Panc1 (cell line): Measurements from ENCODE around the gene ELFN1. TPM values are rescaled to one million over a fixed set of nuclear protein-coding genes. Genes with fewer than 3 reads are reported as not detected.

Experiments
- ATAC-seq: fragments of 200-7000 bp; cut with Tn5 transposase; 2 replicates; pipeline ENCODE4 v1.9.1; 2020; ENCODE audit warnings: mild to moderate bottlenecking, moderate library complexity
- BruUV-seq: library from RNA; stranded (reverse); fragments of 400-500 nt; replicated peaks from 2 replicates; lab custom pipeline; 2021; lab: Mats Ljungman, UMichigan
- CTCF ChIA-PET: fragments of 300-600 bp; sonication (Branson Sonifier 250); formaldehyde crosslinking; loops from one replicate; lab custom pipeline; 2022; ENCODE audit warnings: antibody characterized with exemption; lab: Charles Lee
- POLR2A ChIA-PET: fragments of 300-600 bp; sonication (Branson Sonifier 250); formaldehyde crosslinking; loops from one replicate; lab custom pipeline; 2022; ENCODE audit warnings: antibody characterized with exemption; lab: Charles Lee
- DNase-seq: peaks from one replicate; pipeline ENCODE4 v3.0.0-alpha.2; 2010; ENCODE audit warnings: low read depth, low spot score
- H3K27ac ChIP-seq: 2 replicates; pipeline ENCODE4 v1.5.1; 2011; ENCODE audit warnings: mild to moderate bottlenecking, low read length, inconsistent platforms
- H3K27me3 ChIP-seq: fragments of 200-500 bp; sonication (Bioruptor generic); 2 replicates; pipeline ENCODE4 v1.6.0; 2014; ENCODE audit warnings: low read length, inconsistent platforms; ENCODE audit not compliant: control insufficient read depth, insufficient read depth
- H3K36me3 ChIP-seq: fragments of 200-500 bp; sonication (Bioruptor generic); 2 replicates; pipeline ENCODE4 v1.5.1; 2014; ENCODE audit warnings: inconsistent platforms, mild to moderate bottlenecking, low read length, moderate library complexity; ENCODE audit not compliant: control insufficient read depth, insufficient read depth
- H3K4me1 ChIP-seq: 2 replicates; pipeline ENCODE4 v1.5.1; 2011; ENCODE audit warnings: inconsistent platforms, mild to moderate bottlenecking, low read length, moderate library complexity; ENCODE audit not compliant: control insufficient read depth, insufficient read depth
- H3K4me3 ChIP-seq, 2 experiments: 2 replicates each; pipeline ENCODE4 v1.5.1; 2011 to 2012; ENCODE audit warnings: low read depth in 2 of 2, low read length in 2 of 2, mild to moderate bottlenecking in 2 of 2, inconsistent platforms in 1 of 2, moderate library complexity in 1 of 2
- H3K9me3 ChIP-seq: fragments of 200-500 bp; sonication (Bioruptor generic); 2 replicates; pipeline ENCODE4 v1.5.1; 2014; ENCODE audit warnings: low read depth, mild to moderate bottlenecking, inconsistent platforms, low read length, moderate library complexity; ENCODE audit not compliant: control insufficient read depth, insufficient read depth
- POLR2AphosphoS5 ChIP-seq: IDR thresholded peaks from 2 replicates; pipeline ENCODE4 v1.6.1; 2012; ENCODE audit warnings: mild to moderate bottlenecking, low read depth, low read length, moderate library complexity
- SIN3A ChIP-seq: IDR thresholded peaks from 2 replicates; pipeline ENCODE4 v1.6.1; 2012; ENCODE audit warnings: low read depth, mild to moderate bottlenecking, low read length, moderate library complexity, borderline replicate concordance; ENCODE audit not compliant: insufficient read depth
- TCF7L2 ChIP-seq: IDR thresholded peaks from 2 replicates; pipeline ENCODE4 v1.6.1; 2011; ENCODE audit warnings: mild to moderate bottlenecking, low read depth, low read length, inconsistent platforms
- in situ Hi-C: cut with HindIII; loops from 2 replicates; pipeline ENCODE4 v1.10.0; 2016; ENCODE audit warnings: low sequenced_read_pairs, low pct_unique_long_range_greater_than_20kb
- intact Hi-C: fragments of 100-400 bp; cut with micrococcal nuclease; formaldehyde crosslinking; loops from one replicate; pipeline ENCODE4 v1.10.0; 2022; ENCODE audit not compliant: unreplicated experiment
- total RNA-seq: library from RNA; stranded (reverse); gene quantifications from one replicate; pipeline ENCODE4 v1.2.1, GENCODE V29; 2021; ENCODE audit not compliant: unreplicated experiment
- TF ChIP-seq, protein P1 (sequence below), 2 experiments: IDR thresholded peaks; 2 replicates each; pipeline ENCODE4 v1.6.1; 2011 to 2012; ENCODE audit warnings: low read depth in 2 of 2, control low read depth in 1 of 2, low read length in 1 of 2, mild to moderate bottlenecking in 1 of 2, moderate library complexity in 1 of 2; ENCODE audit not compliant: insufficient read depth in 1 of 2
- TF ChIP-seq, protein P2 (sequence below): fragments of 450-650 bp; IDR thresholded peaks from 2 replicates; pipeline ENCODE4 v1.5.1; 2017; ENCODE audit warnings: mild to moderate bottlenecking

Gene ELFN1
- total RNA-seq, 1 experiment from 2014 or later, result 39.0 TPM

DNA sequence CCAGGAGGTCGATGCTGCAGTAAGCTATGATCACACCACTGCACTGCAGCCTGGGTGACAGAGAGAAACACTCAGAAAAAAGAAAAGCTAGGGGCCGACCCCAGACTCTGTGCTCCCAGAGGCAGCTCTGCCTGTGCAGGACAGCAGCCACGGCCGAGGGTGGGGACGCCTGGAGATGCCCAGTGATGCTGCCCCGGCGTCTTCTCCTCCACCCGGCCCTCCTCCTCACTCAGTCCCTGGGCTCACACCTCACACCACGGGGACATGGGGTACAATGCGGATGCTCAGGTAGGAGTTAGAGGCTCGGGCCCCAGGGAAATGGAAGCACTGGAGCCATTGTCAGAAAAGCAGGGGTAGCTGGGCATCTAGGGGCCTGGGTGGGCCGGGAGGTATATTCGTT is 46.3 kb upstream of the ELFN1 start:
- TF ChIP-seq POLR2AphosphoS5 (no peak), SIN3A (no peak), TCF7L2 (no peak)
- TF ChIP-seq, protein P1, sequence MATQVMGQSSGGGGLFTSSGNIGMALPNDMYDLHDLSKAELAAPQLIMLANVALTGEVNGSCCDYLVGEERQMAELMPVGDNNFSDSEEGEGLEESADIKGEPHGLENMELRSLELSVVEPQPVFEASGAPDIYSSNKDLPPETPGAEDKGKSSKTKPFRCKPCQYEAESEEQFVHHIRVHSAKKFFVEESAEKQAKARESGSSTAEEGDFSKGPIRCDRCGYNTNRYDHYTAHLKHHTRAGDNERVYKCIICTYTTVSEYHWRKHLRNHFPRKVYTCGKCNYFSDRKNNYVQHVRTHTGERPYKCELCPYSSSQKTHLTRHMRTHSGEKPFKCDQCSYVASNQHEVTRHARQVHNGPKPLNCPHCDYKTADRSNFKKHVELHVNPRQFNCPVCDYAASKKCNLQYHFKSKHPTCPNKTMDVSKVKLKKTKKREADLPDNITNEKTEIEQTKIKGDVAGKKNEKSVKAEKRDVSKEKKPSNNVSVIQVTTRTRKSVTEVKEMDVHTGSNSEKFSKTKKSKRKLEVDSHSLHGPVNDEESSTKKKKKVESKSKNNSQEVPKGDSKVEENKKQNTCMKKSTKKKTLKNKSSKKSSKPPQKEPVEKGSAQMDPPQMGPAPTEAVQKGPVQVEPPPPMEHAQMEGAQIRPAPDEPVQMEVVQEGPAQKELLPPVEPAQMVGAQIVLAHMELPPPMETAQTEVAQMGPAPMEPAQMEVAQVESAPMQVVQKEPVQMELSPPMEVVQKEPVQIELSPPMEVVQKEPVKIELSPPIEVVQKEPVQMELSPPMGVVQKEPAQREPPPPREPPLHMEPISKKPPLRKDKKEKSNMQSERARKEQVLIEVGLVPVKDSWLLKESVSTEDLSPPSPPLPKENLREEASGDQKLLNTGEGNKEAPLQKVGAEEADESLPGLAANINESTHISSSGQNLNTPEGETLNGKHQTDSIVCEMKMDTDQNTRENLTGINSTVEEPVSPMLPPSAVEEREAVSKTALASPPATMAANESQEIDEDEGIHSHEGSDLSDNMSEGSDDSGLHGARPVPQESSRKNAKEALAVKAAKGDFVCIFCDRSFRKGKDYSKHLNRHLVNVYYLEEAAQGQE (IDR thresholded peaks at IDR 0.05; ENCODE audit: insufficient read depth in 1 of 2, low read depth in 2 of 2, low read length in 1 of 2), result no peak
- TF ChIP-seq, protein P2, sequence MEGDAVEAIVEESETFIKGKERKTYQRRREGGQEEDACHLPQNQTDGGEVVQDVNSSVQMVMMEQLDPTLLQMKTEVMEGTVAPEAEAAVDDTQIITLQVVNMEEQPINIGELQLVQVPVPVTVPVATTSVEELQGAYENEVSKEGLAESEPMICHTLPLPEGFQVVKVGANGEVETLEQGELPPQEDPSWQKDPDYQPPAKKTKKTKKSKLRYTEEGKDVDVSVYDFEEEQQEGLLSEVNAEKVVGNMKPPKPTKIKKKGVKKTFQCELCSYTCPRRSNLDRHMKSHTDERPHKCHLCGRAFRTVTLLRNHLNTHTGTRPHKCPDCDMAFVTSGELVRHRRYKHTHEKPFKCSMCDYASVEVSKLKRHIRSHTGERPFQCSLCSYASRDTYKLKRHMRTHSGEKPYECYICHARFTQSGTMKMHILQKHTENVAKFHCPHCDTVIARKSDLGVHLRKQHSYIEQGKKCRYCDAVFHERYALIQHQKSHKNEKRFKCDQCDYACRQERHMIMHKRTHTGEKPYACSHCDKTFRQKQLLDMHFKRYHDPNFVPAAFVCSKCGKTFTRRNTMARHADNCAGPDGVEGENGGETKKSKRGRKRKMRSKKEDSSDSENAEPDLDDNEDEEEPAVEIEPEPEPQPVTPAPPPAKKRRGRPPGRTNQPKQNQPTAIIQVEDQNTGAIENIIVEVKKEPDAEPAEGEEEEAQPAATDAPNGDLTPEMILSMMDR, result no peak
- H3K27me3 ChIP-seq, result no peaks in the 10 kb centered on the region
- no peak for ATAC-seq
- no peaks in the 10 kb centered on the region for H3K4me1 ChIP-seq
- no peak overlapping the region for H3K27ac ChIP-seq
- ChIA-PET POLR2A (no interaction called here), CTCF (interaction anchor here (0.6 to 0.7 kb wide), 4 partner anchors 11 to 159 kb away, joined by 3 to 6 read pairs (median 4); no protein-coding TSS in a partner anchor)
- intact Hi-C loops (no loop called here), in situ Hi-C loops (no loop called here)
- no peak for DNase-seq
- no peaks in the 10 kb centered on the region for H3K9me3 ChIP-seq
- no TSS peak for BruUV-seq
- no peaks in the 10 kb centered on the region for H3K36me3 ChIP-seq
- H3K4me3 ChIP-seq, result no peak overlapping the region

DNA sequence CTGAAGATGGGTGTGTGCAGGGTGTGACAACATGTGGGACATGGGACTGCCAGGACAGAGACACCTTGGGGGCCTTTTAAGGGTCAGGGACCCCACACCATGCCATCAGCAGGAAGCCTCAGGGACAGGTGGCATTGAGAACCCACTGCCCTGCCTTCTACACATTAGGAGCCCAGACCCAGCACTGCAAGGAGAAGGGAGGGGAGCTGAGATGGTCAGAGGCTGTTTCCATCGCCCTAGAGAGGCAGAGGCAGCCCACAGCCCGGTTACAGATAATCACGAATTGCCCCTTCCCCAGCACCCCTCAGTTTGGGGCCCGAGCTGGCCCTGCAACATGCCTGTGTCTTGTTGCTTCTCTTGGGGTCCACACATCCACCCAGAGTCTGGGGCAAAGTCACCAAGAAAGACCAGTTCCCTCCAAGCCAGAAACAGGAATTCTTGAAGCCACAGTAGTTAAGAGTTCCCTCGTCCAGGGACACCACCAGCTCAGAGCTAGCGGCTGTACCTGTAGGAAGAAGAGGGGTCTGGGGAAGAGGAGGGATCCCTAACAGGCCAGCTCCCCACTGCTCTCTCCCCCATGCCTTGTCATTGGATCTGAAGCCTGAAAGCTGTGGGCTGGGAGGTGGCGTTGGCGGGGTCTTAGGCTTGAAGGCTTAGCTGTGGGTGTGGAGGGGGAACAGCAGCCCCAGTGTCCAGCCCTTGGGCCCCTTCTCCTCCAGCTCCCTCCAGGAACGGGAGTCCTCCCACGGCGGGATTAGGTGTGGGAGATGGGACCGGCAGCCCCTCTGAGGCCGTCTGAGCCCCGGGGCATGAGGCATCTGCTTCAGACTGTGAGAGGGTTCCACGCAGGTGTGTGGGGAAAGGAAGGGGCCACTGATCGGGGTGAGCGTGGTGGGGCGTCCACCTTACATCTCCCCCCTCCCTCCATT is 44.8 kb upstream of the ELFN1 start:
- ChIA-PET POLR2A (no interaction called here), CTCF (no interaction called here)
- no peaks in the 10 kb centered on the region for H3K27me3 ChIP-seq
- no peak for TF ChIP-seq TCF7L2
- TF ChIP-seq SIN3A, result no peak
- BruUV-seq, result no TSS peak
- H3K9me3 ChIP-seq, result no peaks in the 10 kb centered on the region
- no peak overlapping the region for H3K27ac ChIP-seq
- ATAC-seq (peak; percentile 46), DNase-seq (no peak)
- H3K36me3 ChIP-seq, result no peaks in the 10 kb centered on the region
- no peak overlapping the region for H3K4me3 ChIP-seq
- intact Hi-C loops, result no loop called here
- no peaks in the 10 kb centered on the region for H3K4me1 ChIP-seq
- in situ Hi-C loops, result no loop called here

DNA sequence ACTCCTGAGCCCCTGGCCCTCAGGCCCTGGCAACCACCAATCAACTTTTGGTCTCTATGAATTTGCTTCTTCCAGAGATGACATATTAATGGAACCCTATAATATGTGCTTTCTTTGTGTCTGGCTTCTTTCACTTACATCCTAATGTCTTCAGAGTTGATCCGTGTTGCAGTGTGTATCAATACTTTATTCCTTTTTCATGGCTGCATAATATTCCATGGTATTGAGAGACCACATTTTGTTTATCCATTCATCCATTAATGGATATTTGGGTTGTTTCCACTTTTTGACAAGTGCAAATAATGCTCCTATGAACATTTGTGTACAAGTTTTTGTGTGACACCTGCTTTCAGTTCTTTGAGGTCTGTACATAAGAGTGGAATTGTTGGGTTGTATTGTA is 43.3 kb upstream of the ELFN1 start:
- ChIA-PET POLR2A (no interaction called here), CTCF (no interaction called here)
- no peaks in the 10 kb centered on the region for H3K27me3 ChIP-seq
- no peaks in the 10 kb centered on the region for H3K4me1 ChIP-seq
- no peak for TF ChIP-seq POLR2AphosphoS5
- TF ChIP-seq SIN3A, result no peak
- TF ChIP-seq, protein P1 (IDR thresholded peaks at IDR 0.05; ENCODE audit: insufficient read depth in 1 of 2, low read depth in 2 of 2, low read length in 1 of 2), result no peak
- TF ChIP-seq, protein P2, result no peak
- no peak for TF ChIP-seq TCF7L2
- no peaks in the 10 kb centered on the region for H3K9me3 ChIP-seq
- intact Hi-C loops, result no loop called here
- H3K4me3 ChIP-seq, result no peak overlapping the region
- in situ Hi-C loops, result no loop called here
- BruUV-seq, result no TSS peak
- DNase-seq (no peak), ATAC-seq (no peak)
- H3K27ac ChIP-seq, result no peak overlapping the region
- H3K36me3 ChIP-seq, result no peaks in the 10 kb centered on the region
